Measurements from ENCODE around the gene ZNF609.
"Not testable (repeated sequence)": the region's sequence is repeated elsewhere in the genome, so short reads cannot be mapped to it uniquely, and the experiment has no call there.

- not testable (repeated sequence) for TF ChIP-seq CTCF (IDR thresholded peaks at IDR 0.05; ENCODE audit: poor library complexity, severe bottlenecking); REST (IDR thresholded peaks at IDR 0.05; ENCODE audit: borderline replicate concordance); POLR2AphosphoS5 (IDR thresholded peaks at IDR 0.05); MXI1 (conservative IDR thresholded peaks at IDR 0.05; ENCODE audit: poor library complexity, severe bottlenecking); EZH2 (IDR thresholded peaks at IDR 0.05; ENCODE audit: borderline replicate concordance, insufficient read depth, low read length, poor library complexity, severe bottlenecking)
Observed at GRCh38 chr15:64639744-64640143, 179.4 kb downstream of the ZNF609 start.

Measured in neural cell (in vitro differentiated cells).